ENCODE data around the gene TOX2. TPM values are rescaled to one million over a fixed set of nuclear protein-coding genes. Genes with fewer than 3 reads are reported as not detected.

The TOX2 gene
- total RNA-seq, 2 experiments from 2014 or later, result 0.23 TPM; not detected in 1

DNA sequence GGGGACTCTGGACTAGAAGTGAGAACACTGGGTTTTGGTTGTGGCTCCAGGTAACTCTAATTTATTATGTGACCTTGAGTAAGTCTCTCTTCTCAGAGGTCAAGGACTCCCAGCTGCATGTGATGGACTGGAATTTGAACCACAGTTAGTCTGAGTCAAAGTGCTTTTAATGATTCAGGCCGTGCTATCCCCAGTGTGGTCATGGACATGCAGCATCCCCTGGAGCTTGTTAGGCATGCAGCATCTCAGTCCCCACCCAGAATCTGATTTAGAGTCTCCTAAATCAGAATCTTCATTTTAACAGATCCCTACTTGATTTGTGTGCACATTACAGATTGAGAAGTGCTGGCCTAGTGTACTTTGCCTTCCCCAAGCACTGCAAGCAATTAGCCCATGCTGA lies 74.2 kb downstream of the TOX2 start:
- Histone ChIP-seq H3K9me3 (ENCODE audit: low read length) (no peaks in the 10 kb centered on the region), H3K36me3 (ENCODE audit: insufficient read depth, low read length) (no peaks in the 10 kb centered on the region), H2AFZ (ENCODE audit: low read length) (no peak overlapping the region), H3K9me2 (ENCODE audit: insufficient read depth, low read length) (no peaks in the 10 kb centered on the region), H3K4me1 (ENCODE audit: insufficient read depth, low read length, poor library complexity, severe bottlenecking) (no peaks in the 10 kb centered on the region), H4K20me1 (ENCODE audit: insufficient read depth, low read length) (no peaks in the 10 kb centered on the region), H3K27ac (ENCODE audit: low read depth, low read length, poor library complexity, severe bottlenecking) (no peak overlapping the region), H3K79me2 (ENCODE audit: insufficient read depth, low read depth, low read length) (no peaks in the 10 kb centered on the region), H3K4me3 (ENCODE audit: low read depth, low read length, poor library complexity, severe bottlenecking) (no peak overlapping the region), H3K4me2 (ENCODE audit: low read length) (no peak overlapping the region)
- POLR2A ChIA-PET, result interaction anchor here (1.1 kb wide), 1 partner anchor 544 kb away, joined by 3 read pairs; no protein-coding TSS in a partner anchor
- intact Hi-C loops (cut with micrococcal nuclease; ENCODE audit: unreplicated experiment), result no loop called here
- no peak for TF ChIP-seq EZH2phosphoT487 (IDR thresholded peaks at IDR 0.05; ENCODE audit: borderline replicate concordance, low read depth, low read length)
- TF ChIP-seq, protein P1, sequence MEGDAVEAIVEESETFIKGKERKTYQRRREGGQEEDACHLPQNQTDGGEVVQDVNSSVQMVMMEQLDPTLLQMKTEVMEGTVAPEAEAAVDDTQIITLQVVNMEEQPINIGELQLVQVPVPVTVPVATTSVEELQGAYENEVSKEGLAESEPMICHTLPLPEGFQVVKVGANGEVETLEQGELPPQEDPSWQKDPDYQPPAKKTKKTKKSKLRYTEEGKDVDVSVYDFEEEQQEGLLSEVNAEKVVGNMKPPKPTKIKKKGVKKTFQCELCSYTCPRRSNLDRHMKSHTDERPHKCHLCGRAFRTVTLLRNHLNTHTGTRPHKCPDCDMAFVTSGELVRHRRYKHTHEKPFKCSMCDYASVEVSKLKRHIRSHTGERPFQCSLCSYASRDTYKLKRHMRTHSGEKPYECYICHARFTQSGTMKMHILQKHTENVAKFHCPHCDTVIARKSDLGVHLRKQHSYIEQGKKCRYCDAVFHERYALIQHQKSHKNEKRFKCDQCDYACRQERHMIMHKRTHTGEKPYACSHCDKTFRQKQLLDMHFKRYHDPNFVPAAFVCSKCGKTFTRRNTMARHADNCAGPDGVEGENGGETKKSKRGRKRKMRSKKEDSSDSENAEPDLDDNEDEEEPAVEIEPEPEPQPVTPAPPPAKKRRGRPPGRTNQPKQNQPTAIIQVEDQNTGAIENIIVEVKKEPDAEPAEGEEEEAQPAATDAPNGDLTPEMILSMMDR (conservative IDR thresholded peaks at IDR 0.05; ENCODE audit: low read length), result no peak
- CTCF ChIA-PET (ENCODE audit: unreplicated experiment), result interaction anchor here (0.5 kb wide), 1 partner anchor 207 kb away, joined by 3 read pairs; no protein-coding TSS in a partner anchor
- DNase-seq (ENCODE audit: low spot score), result no peak
- BruUV-seq (replicated peaks), result no TSS peak

DNA sequence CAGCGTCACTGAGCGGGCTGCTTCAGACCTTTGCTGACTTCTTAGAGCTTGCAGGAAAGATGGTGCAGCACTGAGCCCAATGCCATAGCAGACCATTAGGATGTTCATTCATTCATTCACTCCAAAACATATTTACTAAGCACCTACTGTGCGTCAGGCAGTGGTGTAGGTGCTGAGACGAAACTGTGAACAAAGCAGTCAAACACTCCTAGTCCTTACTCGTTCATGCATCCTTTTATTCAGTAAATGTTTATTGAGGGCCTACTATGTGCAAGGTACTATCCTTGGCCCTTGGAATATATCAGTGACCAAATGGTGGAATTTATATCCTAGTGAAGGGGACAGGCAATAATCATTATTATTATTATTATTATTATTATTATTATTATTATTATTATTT lies 76.6 kb downstream of the TOX2 start:
- no TSS peak for BruUV-seq (replicated peaks)
- no peak overlapping the region for H3K4me2 ChIP-seq (ENCODE audit: low read length)
- H3K4me1 ChIP-seq (ENCODE audit: insufficient read depth, low read length, poor library complexity, severe bottlenecking), result no peaks in the 10 kb centered on the region
- H2AFZ ChIP-seq (ENCODE audit: low read length), result no peak overlapping the region
- no peaks in the 10 kb centered on the region for H3K9me3 ChIP-seq (ENCODE audit: low read length)
- ChIA-PET CTCF (ENCODE audit: unreplicated experiment) (no interaction called here), POLR2A (no interaction called here)
- H3K36me3 ChIP-seq (ENCODE audit: insufficient read depth, low read length), result no peaks in the 10 kb centered on the region
- intact Hi-C loops (cut with micrococcal nuclease; ENCODE audit: unreplicated experiment), result no loop called here
- H3K27ac ChIP-seq (ENCODE audit: low read depth, low read length, poor library complexity, severe bottlenecking), result no peak overlapping the region
- H3K79me2 ChIP-seq (ENCODE audit: insufficient read depth, low read depth, low read length), result no peaks in the 10 kb centered on the region
- H4K20me1 ChIP-seq (ENCODE audit: insufficient read depth, low read length), result no peaks in the 10 kb centered on the region
- no peaks in the 10 kb centered on the region for H3K9me2 ChIP-seq (ENCODE audit: insufficient read depth, low read length)
- DNase-seq (ENCODE audit: low spot score), result no peak
- H3K4me3 ChIP-seq (ENCODE audit: low read depth, low read length, poor library complexity, severe bottlenecking), result no peak overlapping the region
- no peak for TF ChIP-seq EZH2phosphoT487 (IDR thresholded peaks at IDR 0.05; ENCODE audit: borderline replicate concordance, low read depth, low read length)
- TF ChIP-seq, protein P1 (conservative IDR thresholded peaks at IDR 0.05; ENCODE audit: low read length), result no peak

DNA sequence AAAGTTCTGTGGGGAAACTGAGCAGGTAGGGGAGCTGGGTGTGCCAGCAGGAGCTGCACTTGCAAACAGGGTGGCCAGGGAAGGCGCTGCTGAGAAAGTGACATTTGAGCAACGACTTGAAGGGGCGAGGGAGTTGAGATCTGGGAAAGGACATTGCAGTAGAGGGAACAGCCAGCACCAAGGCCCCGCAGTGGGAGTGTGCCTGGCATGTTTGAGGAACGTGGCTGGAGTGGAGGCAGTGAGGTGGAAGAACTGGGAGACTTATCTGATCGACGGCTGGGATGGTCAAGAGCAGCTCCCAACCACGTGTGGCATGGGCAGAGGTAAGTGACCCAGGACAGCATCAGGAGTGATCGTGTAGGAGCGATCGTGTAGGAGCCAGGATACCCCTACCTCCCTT lies 77.3 kb downstream of the TOX2 start:
- DNase-seq (ENCODE audit: low spot score), result no peak
- no TSS peak for BruUV-seq (replicated peaks)
- TF ChIP-seq, protein P1 (conservative IDR thresholded peaks at IDR 0.05; ENCODE audit: low read length), result no peak
- no peak for TF ChIP-seq EZH2phosphoT487 (IDR thresholded peaks at IDR 0.05; ENCODE audit: borderline replicate concordance, low read depth, low read length)
- Histone ChIP-seq H3K79me2 (ENCODE audit: insufficient read depth, low read depth, low read length) (no peaks in the 10 kb centered on the region), H3K4me1 (ENCODE audit: insufficient read depth, low read length, poor library complexity, severe bottlenecking) (no peaks in the 10 kb centered on the region), H2AFZ (ENCODE audit: low read length) (no peak overlapping the region), H3K4me3 (ENCODE audit: low read depth, low read length, poor library complexity, severe bottlenecking) (no peak overlapping the region), H3K4me2 (ENCODE audit: low read length) (no peak overlapping the region), H3K9me2 (ENCODE audit: insufficient read depth, low read length) (no peaks in the 10 kb centered on the region), H4K20me1 (ENCODE audit: insufficient read depth, low read length) (no peaks in the 10 kb centered on the region), H3K9me3 (ENCODE audit: low read length) (no peaks in the 10 kb centered on the region), H3K27ac (ENCODE audit: low read depth, low read length, poor library complexity, severe bottlenecking) (no peak overlapping the region), H3K36me3 (ENCODE audit: insufficient read depth, low read length) (no peaks in the 10 kb centered on the region)
- CTCF ChIA-PET (ENCODE audit: unreplicated experiment), result no interaction called here
- intact Hi-C loops (cut with micrococcal nuclease; ENCODE audit: unreplicated experiment), result no loop called here
- POLR2A ChIA-PET, result no interaction called here
